Stimulated activated CD4-positive, alpha-beta T cell treated with anti-CD3 and anti-CD28 coated beads, Interleukin-2, amount 100 ng/mL, for 24 hours (primary cell): ENCODE data around the gene NATD1.

Source experiments
- DNase-seq, 2 donors: peaks; one replicate each; pipeline ENCODE4 v3.0.0-alpha.2; 2020

NATD1 gene

GRCh38 chr17:21289175-21289901, 36.1 kb upstream of the NATD1 start:
- DNase-seq = no peak

GRCh38 chr17:21288571-21289017, 35.4 kb upstream of the NATD1 start:
- peak in 1 of 2 donors; percentile 60 for DNase-seq

GRCh38 chr17:21287703-21288449, 34.7 kb upstream of the NATD1 start:
- peak; percentile 96 for DNase-seq

GRCh38 chr17:21286909-21287702, 33.9 kb upstream of the NATD1 start:
- DNase-seq = peak; percentile 54 to 55

- peak in 1 of 2 donors; percentile 34 for DNase-seq
These were observed 33.0 kb upstream of the NATD1 start for GRCh38 chr17:21286066-21286770.

- peak in 1 of 2 donors; percentile 35 for DNase-seq
These were observed 32.2 kb upstream of the NATD1 start for GRCh38 chr17:21285164-21286065.

- DNase-seq = peak; percentile 98 to 99
These were observed 31.3 kb upstream of the NATD1 start, which contains the start of gene MAP2K3 for GRCh38 chr17:21284319-21285163. Gene MAP2K3, plus strand, starts transcription at chr17:21284711. Its CDS starts 210 bp downstream, at chr17:21284921.

- DNase-seq = peak in 1 of 2 donors; percentile 64
These were observed 30.5 kb upstream of the NATD1 start for GRCh38 chr17:21283482-21284318.

- DNase-seq = no peak
These were observed 29.6 kb upstream of the NATD1 start for GRCh38 chr17:21282850-21283249.

GRCh38 chr17:21282231-21282630, 29.0 kb upstream of the NATD1 start:
- DNase-seq = no peak

- DNase-seq = peak; percentile 94 to 95
These were observed 26.9 kb upstream of the NATD1 start for GRCh38 chr17:21280081-21280518.

- no peak for DNase-seq
These were observed 26.4 kb upstream of the NATD1 start for GRCh38 chr17:21279582-21279981.

- no peak for DNase-seq
These were observed 26.0 kb upstream of the NATD1 start for GRCh38 chr17:21279198-21279535.

GRCh38 chr17:21278450-21279197, 25.4 kb upstream of the NATD1 start:
- DNase-seq = peak in 1 of 2 donors; percentile 35

GRCh38 chr17:21277332-21277731, 24.1 kb upstream of the NATD1 start:
- DNase-seq = no peak

- DNase-seq = no peak
These were observed 23.0 kb upstream of the NATD1 start for GRCh38 chr17:21276264-21276588.

- DNase-seq = peak; percentile 98 to 99
These were observed 22.5 kb upstream of the NATD1 start for GRCh38 chr17:21275579-21276263.

- DNase-seq = peak in 1 of 2 donors; percentile 33
These were observed 21.9 kb upstream of the NATD1 start for GRCh38 chr17:21275047-21275578.
